ENCODE data around the gene TRMT10A.
"Not testable (repeated sequence)": the region's sequence is repeated elsewhere in the genome, so short reads cannot be mapped to it uniquely, and the experiment has no call there.

TRMT10A gene

DNA sequence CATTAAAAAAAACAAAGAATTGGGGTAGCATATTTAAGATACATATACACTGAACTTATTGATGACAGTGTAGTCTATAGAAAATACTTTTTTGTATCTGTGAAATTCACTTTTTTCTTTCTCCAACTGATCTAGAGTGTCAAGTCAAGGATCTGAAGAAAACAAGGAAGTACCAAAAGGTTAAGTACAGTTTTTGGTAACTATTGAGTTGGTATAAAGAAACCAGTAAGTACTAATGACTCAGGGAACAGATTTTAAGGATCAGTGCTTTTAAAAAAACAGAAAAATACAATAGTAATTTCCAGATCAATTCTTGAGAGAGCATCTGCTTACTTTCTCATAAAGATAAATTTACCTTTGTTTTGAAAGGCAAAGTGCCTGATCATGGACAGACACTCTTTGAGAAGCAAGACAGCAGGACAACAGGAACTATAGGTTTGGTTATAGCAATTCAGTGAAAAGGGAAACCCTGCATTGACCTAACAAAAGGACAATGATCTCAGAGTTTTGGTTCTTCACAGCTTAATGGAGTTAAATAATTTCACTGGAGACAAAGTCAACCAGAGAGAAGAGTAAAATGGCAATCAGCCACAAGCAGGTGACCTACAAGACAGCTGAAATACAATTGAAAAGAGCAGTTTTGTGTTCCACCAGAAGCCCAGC is 23.4 kb downstream of the TRMT10A start:
- no peak for DNase-seq

DNA sequence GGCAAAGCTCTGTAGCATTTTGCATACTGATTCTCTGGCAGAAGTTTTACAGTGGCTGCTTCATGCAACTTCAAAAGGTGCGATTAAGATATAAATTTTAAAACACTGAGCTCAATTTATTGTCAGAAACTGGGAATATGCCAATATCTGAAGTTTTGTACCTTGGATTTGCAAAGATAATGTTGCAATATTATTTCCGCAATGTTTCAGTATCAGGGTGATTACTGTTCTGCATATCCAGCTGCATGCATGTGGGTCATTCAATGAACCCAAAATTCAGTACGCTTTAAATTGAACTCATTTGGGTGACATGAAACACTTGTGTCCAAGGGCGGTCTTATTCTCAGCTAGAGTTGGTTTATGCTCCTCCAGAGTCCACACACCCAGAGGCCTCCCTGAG is 26.2 kb downstream of the TRMT10A start:
- DNase-seq = no peak

DNA sequence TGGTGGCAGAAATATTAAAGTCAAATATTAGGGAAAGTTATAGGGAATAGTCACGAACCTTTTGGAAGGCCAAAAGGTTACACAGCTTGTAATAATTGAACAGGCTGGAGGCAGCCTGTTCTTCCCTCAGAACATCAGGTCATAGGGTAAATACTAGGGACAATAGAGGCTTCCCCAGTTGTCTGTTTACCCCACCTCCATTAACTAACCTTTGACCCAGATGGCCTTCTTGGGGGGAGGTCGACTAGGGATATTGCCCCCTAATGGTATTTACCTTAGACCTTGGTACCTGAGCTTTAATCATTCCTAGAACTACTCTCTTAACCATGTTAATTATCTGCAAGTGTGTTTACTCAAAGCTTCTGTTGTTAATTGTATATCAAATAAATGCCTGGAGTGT is 27.0 kb downstream of the TRMT10A start:
- DNase-seq = no peak

DNA sequence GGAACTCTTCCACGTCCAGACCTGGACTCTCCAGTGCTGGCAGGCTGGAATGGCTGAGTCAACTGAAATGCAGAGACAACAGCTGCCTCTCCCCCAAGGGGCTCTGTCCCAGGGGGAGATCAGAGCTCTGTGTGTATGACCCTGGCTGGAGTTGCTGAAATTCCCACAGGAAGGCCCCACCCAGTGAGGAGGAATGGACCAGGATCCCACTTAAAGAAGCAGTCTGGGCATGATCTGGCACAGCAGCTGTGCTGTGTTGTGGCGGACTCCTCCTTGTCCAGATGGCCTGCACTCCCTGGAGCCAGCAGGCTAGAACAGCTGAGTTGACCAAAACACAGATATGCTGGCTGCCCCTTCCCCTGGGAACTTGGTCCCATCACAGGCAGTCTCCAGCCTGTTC is 27.6 kb downstream of the TRMT10A start:
- no peak for DNase-seq

DNA sequence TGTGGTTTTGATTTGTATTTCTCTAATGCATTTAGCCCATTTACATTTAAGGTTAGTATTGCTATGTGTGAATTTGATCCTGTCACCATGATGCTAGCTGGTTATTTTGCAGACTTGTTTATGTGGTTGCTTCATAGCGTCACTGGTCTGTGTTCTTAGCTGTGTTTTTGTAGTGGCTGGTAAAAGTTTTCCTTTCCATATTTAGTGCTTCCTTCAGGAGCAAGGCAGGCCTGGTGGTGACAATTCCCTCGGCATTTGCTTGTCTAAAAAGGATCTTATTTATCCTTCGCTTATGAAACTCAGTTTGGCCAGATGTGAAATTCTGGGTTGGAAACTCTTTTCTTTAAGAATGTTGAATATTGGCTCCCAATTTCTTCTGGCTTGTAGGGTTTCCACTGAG is 29.1 kb downstream of the TRMT10A start:
- not testable (repeated sequence) for DNase-seq

DNA sequence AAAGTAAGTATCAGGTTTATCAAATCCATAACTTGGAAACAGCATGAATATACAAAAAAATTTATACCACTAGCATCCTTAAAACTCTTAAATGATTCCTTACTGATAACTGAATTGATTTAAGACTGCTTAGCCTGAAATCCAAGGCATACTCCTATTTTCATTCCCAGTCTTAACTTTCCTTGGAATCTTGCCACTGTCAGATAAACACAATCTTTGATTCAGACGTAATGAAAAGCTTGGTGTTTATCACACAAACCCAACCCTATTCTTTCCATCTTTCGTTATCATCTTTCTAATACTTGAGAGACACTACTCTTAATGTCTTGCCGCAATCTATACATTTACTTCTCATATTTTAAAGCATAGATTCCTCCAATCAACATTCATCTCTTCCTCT is 33.9 kb downstream of the TRMT10A start:
- DNase-seq = no peak

DNA sequence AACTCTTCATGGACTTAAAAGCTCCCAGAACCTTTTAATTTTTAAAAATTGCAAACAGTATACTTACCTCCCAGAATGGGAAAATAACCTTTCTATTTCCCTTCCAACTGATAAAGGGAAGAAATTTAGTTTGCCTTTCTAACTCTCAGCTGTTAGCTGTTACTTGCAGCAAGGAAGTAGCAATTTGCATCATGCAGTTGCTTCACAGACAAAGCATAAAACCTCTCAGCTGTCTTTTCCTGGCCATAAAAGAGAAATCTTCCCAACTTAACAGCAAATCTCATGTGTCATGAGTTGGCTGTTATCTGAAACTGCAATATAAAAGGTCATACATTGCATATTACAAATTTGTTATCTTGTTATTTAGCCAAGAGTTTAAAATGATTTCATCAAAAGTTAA is 34.6 kb downstream of the TRMT10A start:
- no peak for DNase-seq

DNA sequence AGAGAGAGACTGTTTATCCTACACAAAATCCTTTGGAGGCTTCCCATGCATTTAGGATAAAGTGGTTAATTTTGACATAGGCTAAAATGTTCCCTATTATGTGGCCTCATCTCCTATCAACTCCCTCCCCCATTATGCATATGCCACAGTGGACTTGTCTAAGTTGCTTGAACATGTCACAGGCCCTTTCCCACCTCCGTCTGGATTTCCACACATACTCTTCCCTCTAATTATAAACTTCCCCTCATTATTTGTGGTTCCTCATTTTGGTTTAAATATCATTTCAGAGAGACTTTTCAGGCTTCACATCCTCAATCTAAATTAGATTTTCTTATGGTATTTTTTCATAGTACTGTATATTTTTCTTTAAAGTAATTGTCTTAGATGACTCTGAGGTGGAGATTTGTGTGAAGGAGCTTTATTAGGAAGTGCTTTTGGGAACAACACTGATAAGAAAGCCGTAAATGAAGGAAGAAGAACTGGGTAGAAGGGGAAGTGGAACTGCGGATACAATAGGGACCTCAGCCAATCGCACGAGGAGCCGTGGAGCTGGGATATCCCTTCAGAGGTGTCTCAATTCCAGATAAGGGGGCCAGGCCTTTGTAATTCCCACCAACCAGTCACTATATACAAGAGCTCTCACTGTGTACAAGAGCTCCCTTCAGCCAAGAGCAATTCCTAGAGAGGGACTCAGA is 45.1 kb downstream of the TRMT10A start:
- no peak for DNase-seq

DNA sequence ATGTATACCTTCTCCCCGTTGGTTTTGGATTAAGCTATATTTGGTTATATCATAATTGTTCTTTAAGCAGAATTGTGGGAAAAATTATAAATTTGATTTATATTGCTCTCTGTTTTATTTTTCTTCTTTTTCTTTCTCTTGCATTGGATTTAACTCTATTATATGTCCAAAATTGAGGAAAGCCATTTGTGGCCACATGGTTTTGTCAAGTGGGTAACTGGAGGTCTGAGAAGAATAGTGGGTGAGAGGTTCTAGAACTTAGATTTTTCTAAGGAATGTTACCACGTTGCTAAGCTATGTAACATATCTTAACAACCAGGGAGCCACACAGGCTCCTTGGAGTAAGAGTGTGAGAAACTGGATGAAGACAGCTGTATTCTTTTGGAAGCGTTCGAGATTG is 53.1 kb downstream of the TRMT10A start, which contains the start of gene C4orf17:
Gene C4orf17, plus strand, starts transcription at position 301 of the 400 bp plus-strand sequence. CDS start 2,061 bp downstream, outside the sequence.
- DNase-seq = no peak

DNA sequence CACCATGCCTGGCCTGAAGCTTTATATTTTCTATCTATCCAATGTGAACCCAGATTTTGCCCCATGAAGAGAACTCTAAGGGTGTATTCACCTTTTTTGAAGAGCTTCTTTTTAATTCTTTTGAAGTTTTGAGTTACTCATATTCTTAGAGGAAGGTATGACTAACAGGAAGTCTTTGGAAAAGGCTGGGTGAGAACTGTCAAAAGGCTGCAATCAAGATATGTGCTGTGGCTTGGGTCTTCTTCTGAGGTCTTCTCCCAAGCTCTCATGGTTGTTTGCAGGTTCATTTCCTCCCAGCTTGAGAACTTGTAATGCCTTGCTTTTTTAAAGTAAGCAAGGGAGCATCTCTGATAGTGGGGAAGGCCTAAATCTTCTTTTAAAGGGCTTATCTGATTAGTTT is 56.1 kb downstream of the TRMT10A start:
- DNase-seq = no peak

DNA sequence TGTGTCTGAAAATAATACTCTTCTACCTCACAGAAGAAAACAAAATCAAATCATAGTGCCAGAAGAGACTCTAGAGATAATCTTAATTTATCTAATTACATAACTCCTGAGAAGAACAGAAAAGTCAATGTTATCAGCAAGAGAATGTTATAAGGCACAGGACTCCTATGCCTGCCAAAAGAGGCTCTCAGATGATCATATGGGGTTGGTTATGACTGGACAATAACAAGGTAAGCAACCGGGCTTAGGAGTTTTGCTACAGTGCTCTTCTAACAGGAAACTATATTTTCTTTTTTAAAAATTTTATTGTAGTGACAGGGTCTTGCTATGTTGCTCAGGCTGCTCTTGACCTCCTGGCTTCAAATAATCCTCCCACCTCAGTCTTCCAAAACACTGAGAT is 56.5 kb downstream of the TRMT10A start:
- DNase-seq = no peak

DNA sequence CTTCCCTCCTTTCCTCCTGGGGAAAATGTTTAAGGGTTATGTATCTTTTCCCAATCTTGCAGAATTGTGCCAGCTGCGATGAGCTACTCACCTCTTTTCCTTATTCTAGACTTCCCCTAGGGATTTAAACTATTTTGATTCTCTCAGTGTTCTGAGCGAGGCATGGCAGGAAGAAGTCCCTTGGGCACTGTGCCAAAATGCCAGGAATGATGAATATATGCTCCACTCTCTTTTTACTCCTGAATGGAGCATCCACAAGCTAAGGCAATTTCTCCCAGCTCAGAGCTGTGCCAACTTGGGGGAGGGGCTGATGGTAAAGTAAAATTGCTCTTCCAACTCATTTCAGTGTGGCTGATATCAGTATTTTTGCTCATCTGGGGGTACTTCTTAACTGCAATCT is 57.1 kb downstream of the TRMT10A start:
- no peak for DNase-seq

DNA sequence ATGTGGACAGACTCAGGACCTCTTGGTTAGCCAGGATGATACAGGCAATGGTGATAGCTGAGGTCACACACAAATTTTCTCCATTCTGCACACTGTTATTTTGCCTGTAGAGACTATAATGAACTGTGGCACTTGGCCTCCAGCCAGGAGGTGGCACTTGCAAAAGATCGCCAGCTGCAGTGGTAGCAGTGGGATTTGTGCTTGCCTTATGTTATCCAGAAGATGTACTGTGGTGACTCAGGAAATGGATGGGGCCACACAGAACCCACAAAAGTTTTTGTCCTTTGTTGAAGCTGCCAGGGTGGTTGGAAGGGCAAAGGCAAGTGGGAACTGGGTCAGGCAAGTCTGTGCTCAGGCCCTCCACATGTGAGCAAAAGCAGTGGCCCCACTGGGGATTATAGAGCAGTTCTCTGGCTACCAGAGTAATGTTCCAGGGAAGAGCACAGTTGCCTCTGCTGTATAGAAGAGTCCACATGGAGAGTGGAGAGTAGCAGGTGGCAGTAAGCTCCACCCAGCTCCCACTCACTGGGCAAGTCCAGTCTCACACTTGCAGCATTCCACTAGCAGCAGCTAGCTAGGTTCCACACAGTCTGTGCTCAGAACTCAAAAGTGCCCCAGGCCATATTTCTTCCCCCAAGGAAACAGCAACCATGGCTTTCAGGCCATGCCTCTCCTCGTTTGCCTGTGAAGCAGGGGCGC is 58.9 kb downstream of the TRMT10A start:
- no peak for DNase-seq
